ENCODE results near the gene ORAI2.
"Not testable (repeated sequence)": the region's sequence is repeated elsewhere in the genome, so short reads cannot be mapped to it uniquely, and the experiment has no call there.

Gene ORAI2

GRCh38 chr7:102433219-102434038 lies at the start of gene ORAI2:
ORAI2 (plus strand) TSS chr7:102433575; CDS start chr7:102438957, 5,382 bp downstream.
- peak within 1 kb of the TSS; percentile 51 for H3K4me3 ChIP-seq (ENCODE audit: low read depth, low read length)

- no peak overlapping the region for H3K4me3 ChIP-seq (ENCODE audit: low read depth, low read length)
These were observed 46.3 kb upstream of the ORAI2 start for GRCh38 chr7:102387064-102387463.

- no peak overlapping the region for H3K4me3 ChIP-seq (ENCODE audit: low read depth, low read length)
These were observed 43.6 kb upstream of the ORAI2 start for GRCh38 chr7:102389810-102390209.

GRCh38 chr7:102390697-102391484 lies 42.5 kb upstream of the ORAI2 start:
- H3K4me3 ChIP-seq (ENCODE audit: low read depth, low read length) = no peak overlapping the region

- H3K4me3 ChIP-seq (ENCODE audit: low read depth, low read length) = no peak overlapping the region
These were observed 41.0 kb upstream of the ORAI2 start for GRCh38 chr7:102392330-102392729.

GRCh38 chr7:102393467-102393866 lies 39.9 kb upstream of the ORAI2 start:
- no peak overlapping the region for H3K4me3 ChIP-seq (ENCODE audit: low read depth, low read length)

- peak overlapping the region; percentile 71 for H3K4me3 ChIP-seq (ENCODE audit: low read depth, low read length)
These were observed 37.8 kb upstream of the ORAI2 start for GRCh38 chr7:102395592-102395872.

- peak within 1 kb of the TSS; percentile 71 for H3K4me3 ChIP-seq (ENCODE audit: low read depth, low read length)
These were observed 37.3 kb upstream of the ORAI2 start, which contains the start of gene PRKRIP1 for GRCh38 chr7:102395873-102396709. PRKRIP1 (plus strand) TSS chr7:102396363; CDS start chr7:102396412, 49 bp downstream.

GRCh38 chr7:102396710-102397019 lies 36.7 kb upstream of the ORAI2 start:
- peak overlapping the region; percentile 71 for H3K4me3 ChIP-seq (ENCODE audit: low read depth, low read length)

- no peak overlapping the region for H3K4me3 ChIP-seq (ENCODE audit: low read depth, low read length)
These were observed 34.8 kb upstream of the ORAI2 start for GRCh38 chr7:102398543-102398942.

- no peak overlapping the region for H3K4me3 ChIP-seq (ENCODE audit: low read depth, low read length)
These were observed 33.0 kb upstream of the ORAI2 start for GRCh38 chr7:102400360-102400759.

GRCh38 chr7:102403563-102403962 lies 29.8 kb upstream of the ORAI2 start:
- H3K4me3 ChIP-seq (ENCODE audit: low read depth, low read length) = no peak overlapping the region

- H3K4me3 ChIP-seq (ENCODE audit: low read depth, low read length) = no peak overlapping the region
These were observed 29.1 kb upstream of the ORAI2 start for GRCh38 chr7:102404005-102404861.

- H3K4me3 ChIP-seq (ENCODE audit: low read depth, low read length) = not testable (repeated sequence)
These were observed 28.6 kb upstream of the ORAI2 start for GRCh38 chr7:102404862-102405188.

- H3K4me3 ChIP-seq (ENCODE audit: low read depth, low read length) = no peak overlapping the region
These were observed 25.5 kb upstream of the ORAI2 start for GRCh38 chr7:102407910-102408309.

GRCh38 chr7:102408530-102408929 lies 24.8 kb upstream of the ORAI2 start:
- not testable (repeated sequence) for H3K4me3 ChIP-seq (ENCODE audit: low read depth, low read length)

- no peak overlapping the region for H3K4me3 ChIP-seq (ENCODE audit: low read depth, low read length)
These were observed 24.0 kb upstream of the ORAI2 start for GRCh38 chr7:102409340-102409739.

- H3K4me3 ChIP-seq (ENCODE audit: low read depth, low read length) = no peak overlapping the region
These were observed 23.3 kb upstream of the ORAI2 start for GRCh38 chr7:102410123-102410522.

GRCh38 chr7:102410918-102411317 lies 22.5 kb upstream of the ORAI2 start:
- H3K4me3 ChIP-seq (ENCODE audit: low read depth, low read length) = no peak overlapping the region

- no peak overlapping the region for H3K4me3 ChIP-seq (ENCODE audit: low read depth, low read length)
These were observed 20.8 kb upstream of the ORAI2 start for GRCh38 chr7:102412548-102412947.

GRCh38 chr7:102413091-102413490 lies 20.3 kb upstream of the ORAI2 start:
- no peak overlapping the region for H3K4me3 ChIP-seq (ENCODE audit: low read depth, low read length)

Data from iPS-11a (cell line).